Measurements from ENCODE around the gene LDB3. TPM values are rescaled to one million over a fixed set of nuclear protein-coding genes. Genes with fewer than 3 reads are reported as not detected.

LDB3 gene
- polyA plus RNA-seq, 6 donors from 2014 or later, result 0.24 TPM; not detected in 5

DNA sequence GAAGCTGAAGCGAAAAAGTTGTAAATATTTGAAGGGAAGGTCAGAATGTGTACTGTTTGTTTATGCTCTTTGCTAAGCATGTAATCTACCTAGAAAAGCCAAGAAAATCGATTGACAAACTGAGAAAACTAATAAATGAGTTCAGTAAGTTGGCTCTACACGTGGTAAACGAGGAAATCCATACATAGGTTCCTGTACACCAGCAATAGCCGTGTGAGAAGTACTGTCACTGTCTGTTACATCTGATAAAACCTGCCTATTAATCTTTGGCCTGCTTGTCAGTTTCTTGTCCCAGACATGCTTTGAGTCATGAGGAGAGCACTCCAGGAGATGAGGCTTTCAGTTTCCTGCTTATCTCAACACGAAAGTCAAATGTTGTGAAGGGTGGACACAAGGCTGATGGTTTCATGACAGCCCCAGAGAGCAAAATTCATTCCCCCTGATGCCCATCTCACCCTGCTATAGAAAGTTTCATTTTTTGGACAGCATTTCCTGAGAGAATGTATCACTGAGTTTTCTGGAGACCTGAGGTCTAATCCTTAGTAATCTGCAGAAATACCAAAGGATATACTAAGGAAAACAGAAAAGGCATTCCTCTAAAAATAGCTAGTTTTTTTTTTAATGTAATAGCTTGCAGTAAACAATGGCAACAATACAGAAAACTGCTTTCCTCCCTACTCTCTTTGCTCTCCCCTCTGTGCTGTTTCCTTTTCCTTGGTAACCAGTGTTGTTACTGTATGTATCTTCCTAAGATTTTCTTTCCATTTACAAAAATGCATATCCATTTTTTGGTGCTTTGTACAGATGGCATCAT, 107.0 kb downstream of the LDB3 start:
- Mint-ChIP-seq H3K4me3 (no peak overlapping the region), H3K27ac (no peak overlapping the region)

DNA sequence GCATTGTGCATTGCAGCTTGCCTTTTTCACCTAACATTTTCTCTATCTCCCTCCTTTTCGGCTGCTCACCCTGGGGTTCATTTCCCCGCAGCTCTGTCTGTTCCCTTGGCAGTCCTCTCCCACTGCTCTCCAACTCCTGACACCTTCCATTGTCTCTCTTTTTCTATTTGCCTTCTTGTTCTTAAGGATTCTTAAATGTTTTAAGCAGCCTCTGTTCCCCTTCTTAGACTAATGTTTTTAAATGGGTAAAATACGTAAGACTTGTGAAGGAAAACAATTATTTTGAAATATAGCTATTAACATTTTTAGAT, 107.5 kb downstream of the LDB3 start:
- Mint-ChIP-seq H3K9me3 (peaks cover 0 to 2% (median 0%) of the 10 kb centered on the region in 7 donors), H3K36me3 (no peaks in the 10 kb centered on the region), H3K4me1 (no peaks in the 10 kb centered on the region), H3K4me3 (no peak overlapping the region), H3K27ac (no peak overlapping the region), H3K27me3 (peaks cover 0 to 11% (median 4%) of the 10 kb centered on the region in 3 donors)
- no peak for DNase-seq
- ATAC-seq (ENCODE audit: low read depth in 2 of 2), result no peak

More for the DNA sequence above, 107.0 kb downstream of the LDB3 start:
- Mint-ChIP-seq H3K9me3 (peaks cover 0 to 2% (median 0%) of the 10 kb centered on the region in 7 donors), H3K4me1 (no peaks in the 10 kb centered on the region), H3K36me3 (no peaks in the 10 kb centered on the region), H3K27me3 (peaks cover 2 to 11% (median 7%) of the 10 kb centered on the region in 3 donors)
- ATAC-seq (ENCODE audit: low read depth in 2 of 2) (no peak), DNase-seq (no peak)

DNA sequence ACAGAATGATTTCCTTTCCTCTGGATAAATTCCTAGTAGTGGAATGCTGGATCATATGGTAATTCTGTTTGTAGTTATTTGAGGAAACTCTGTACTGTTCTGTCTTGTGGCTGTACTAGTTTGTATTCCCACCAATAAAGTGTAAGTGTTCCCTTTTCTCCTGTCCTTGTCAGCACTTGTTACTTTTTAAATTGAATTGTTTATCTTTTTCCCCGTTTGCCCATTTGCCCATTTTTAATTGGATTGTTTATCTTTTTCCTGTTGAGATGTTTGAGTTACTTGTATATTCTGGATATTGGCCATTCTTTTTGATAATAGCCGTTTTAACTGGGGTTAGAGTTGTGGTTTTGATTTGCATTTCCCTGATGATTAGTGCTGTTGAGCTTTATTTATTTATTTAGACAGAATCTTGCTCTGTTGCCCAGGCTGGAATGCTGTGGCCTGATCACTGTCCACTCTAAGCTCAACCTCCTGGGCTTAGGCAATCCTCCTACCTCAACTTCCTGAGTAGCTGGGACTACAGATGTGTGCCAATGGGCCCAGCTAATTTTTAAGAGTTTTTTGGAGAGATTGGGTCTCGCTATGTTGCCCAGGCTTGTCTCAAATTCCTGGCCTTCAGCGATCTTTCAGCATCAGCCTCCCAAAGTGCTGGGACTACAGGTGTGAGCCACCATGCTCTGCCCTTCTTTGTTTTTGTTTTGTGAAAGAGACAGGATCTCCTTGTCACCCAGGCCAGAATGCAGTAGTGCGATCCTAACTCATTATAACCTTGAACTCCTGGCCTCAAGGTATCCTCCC, 111.1 kb downstream of the LDB3 start:
- DNase-seq (no peak), ATAC-seq (ENCODE audit: low read depth in 2 of 2) (no peak)
- Mint-ChIP-seq H3K9me3 (peaks cover 0 to 6% (median 2%) of the 10 kb centered on the region in 7 donors), H3K27ac (no peak overlapping the region), H3K4me1 (no peaks in the 10 kb centered on the region), H3K27me3 (peaks cover 7 to 16% (median 12%) of the 10 kb centered on the region in 3 donors), H3K36me3 (peaks cover 0 to 7% of the 10 kb centered on the region in 2 donors), H3K4me3 (no peak overlapping the region)

DNA sequence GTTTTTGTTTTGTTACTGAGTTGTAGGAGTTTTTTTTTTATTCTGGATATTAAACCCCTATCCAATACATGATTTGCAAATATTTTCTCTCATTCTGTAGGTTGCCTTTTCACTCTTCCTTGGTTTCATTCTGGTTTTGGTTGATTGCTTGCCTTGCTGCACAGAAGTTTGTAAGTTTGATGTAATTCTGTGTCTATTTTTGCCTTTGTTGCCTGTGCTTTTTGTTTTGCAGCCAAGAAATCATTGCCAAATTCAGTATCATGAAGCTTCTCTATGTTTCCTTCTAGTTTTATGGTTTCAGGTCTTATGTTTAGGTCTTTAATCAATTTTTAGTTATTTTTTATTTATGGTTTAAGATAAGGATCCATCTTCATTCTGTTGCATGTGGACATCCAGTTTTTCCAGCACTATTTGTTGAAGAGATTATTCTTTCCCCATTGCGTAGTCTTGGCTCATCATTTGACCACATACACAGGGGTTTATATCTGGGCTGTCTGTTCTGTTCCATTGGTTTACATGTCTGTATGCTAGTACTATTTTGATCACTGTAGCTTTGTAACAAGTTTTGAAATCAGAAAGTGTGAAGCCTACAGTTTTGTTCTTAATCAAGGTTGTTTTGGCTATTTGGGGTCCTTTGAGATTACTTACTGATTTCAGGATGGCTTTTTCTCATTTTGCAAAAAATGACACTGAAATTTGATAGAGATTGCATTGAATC, 114.5 kb downstream of the LDB3 start:
- ATAC-seq (ENCODE audit: low read depth in 2 of 2) (no peak), DNase-seq (no peak)
- H3K4me3 Mint-ChIP-seq, result no peak overlapping the region
- H3K27ac Mint-ChIP-seq, result no peak overlapping the region
- peaks cover 0 to 20% of the 10 kb centered on the region in 2 donors for H3K36me3 Mint-ChIP-seq
- peaks cover 12 to 13% (median 12%) of the 10 kb centered on the region in 3 donors for H3K27me3 Mint-ChIP-seq
- H3K4me1 Mint-ChIP-seq, result no peaks in the 10 kb centered on the region
- peaks cover 5 to 12% (median 10%) of the 10 kb centered on the region in 7 donors for H3K9me3 Mint-ChIP-seq

DNA sequence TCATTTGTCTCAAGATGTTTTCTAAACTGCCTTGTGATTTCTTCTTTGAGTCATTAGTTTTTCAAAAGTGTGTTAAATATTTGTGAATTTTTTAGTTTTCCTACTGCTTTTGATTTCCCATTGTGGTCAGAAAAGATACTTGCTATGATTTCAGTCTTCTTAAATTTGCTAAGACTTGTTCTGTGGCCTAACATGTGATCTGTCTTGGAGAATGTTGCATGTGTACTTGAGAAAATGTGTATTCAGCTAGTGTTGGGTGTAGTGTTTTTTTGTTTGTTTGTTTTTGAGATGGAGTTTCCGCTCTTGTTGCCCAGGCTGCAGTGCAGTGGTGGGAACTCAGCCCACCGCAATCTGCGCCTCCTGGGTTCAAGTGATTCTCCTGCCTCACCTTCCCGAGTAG, 116.7 kb downstream of the LDB3 start:
- Mint-ChIP-seq H3K4me1 (no peaks in the 10 kb centered on the region), H3K27me3 (peaks cover 12 to 20% (median 16%) of the 10 kb centered on the region in 3 donors), H3K27ac (no peak overlapping the region), H3K4me3 (no peak overlapping the region), H3K36me3 (peaks cover 0 to 21% of the 10 kb centered on the region in 2 donors), H3K9me3 (peaks cover 5 to 14% (median 12%) of the 10 kb centered on the region in 7 donors)
- DNase-seq (no peak), ATAC-seq (ENCODE audit: low read depth in 2 of 2) (no peak)

Other genes starting within 250 kb of the LDB3 start
- gene WAPL, start 146.7 kb upstream of the LDB3 start, polyA plus RNA-seq (ENCODE audit: low read depth in 6 of 6), result 10 to 100 TPM; 19.7 to 40.0 (median 32.7) TPM
- gene OPN4, start 14.0 kb upstream of the LDB3 start, polyA plus RNA-seq (ENCODE audit: low read depth in 6 of 6), result not detected
- gene BMPR1A, start 88.1 kb downstream of the LDB3 start, polyA plus RNA-seq (ENCODE audit: low read depth in 6 of 6), result 1 to 10 TPM in 4 of 6 donors, under 1 TPM in 1, not detected in 1; 0.73 to 3.4 (median 1.2) TPM

All from naive B cell (primary cell).